C4-2B (cell line): ENCODE measurements around the gene LBHD2.

Experiments used
- CTCF ChIP-seq: fragments of 450-650 bp; conservative IDR thresholded peaks from 2 replicates; pipeline ENCODE4 v1.5.1; 2017; ENCODE audit warnings: mild to moderate bottlenecking
- ZFX ChIP-seq: fragments of 450-650 bp; IDR thresholded peaks from 2 replicates; pipeline ENCODE4 v1.6.1; 2017

- TF ChIP-seq CTCF (no peak), ZFX (no peak)
These were observed 44.0 kb downstream of the LBHD2 start for GRCh38 chr14:103127861-103128598.
